COLO668 (cell line): ENCODE results near the gene CNTNAP2.
A peak's percentile ranks its signal among the peaks of the same experiment; 100 is the strongest.
"Not testable (repeated sequence)": the region's sequence is repeated elsewhere in the genome, so short reads cannot be mapped to it uniquely, and the experiment has no call there.

Experiments
- DNase-seq: peaks from one replicate; lab custom pipeline; 2025; ENCODE audit not compliant: unreplicated experiment; lab: John Stamatoyannopoulos, UW

The CNTNAP2 gene

GRCh38 chr7:146865696-146866095, 749.1 kb downstream of the CNTNAP2 start:
- DNase-seq = no peak

DNA sequence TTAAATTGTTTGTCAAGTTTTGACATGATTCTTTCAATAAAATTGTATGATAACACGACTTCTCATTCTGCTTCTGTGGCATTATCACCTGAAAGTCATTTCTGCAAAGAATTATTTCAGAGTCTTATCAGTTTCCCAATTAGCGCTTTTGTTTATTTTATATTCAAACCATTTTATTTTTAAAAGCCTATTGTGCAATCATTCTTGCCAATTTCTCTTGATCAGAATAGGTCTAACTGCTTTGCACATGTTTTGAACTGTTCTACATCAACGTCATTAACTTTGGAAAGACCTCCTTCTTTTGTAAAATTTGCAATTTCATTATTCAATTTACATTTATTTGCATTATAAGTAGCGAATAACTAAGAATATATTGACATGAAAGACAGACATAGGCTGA, 758.1 kb downstream of the CNTNAP2 start:
- no peak for DNase-seq

DNA sequence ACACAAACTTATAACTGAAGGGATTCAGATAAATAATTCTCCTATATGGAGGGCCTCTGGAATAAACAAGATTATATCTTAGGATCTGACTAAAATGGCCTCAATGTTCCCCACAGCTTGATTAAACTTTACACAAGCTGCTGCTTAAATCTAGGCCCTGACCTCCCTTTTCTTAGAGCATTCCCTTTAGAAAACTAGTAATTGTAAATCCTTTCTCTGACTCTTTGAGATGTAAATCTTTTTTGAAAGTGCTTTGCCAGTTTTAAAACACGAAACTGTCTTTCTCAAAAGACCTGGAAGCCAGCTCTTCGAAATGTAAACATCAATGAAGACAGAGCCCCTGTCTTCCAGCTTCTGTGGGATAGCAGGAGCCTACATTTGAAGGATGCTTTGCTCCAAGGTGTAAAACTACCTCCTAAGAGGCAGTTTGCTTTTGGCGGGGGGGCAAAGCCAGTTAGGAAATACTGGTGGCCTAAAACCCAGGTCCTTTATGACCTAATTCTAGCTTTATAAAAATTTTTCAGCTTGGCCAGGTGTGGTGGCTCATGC, 758.7 kb downstream of the CNTNAP2 start:
- no peak for DNase-seq

DNA sequence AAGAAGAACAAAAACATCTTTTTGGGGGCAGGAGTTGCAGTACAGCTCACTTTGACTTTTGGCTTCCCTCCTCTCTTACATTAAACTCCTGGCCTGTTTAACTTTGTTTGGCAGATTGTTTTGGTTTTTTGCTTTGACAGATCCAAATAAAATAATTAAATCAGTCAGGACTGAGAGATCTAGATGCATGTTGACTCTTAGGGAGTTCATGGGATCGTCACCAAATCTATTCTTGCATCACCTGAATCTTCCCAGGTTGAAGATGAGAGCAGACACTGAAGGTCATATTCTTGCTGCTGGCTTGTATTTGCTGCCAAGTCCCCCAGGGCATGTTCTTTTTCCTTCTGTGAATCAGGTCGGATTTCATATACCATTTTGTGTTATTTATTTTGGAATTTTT, 759.4 kb downstream of the CNTNAP2 start:
- no peak for DNase-seq

- DNase-seq = no peak
These were observed 759.8 kb downstream of the CNTNAP2 start for GRCh38 chr7:146876411-146876810.

DNA sequence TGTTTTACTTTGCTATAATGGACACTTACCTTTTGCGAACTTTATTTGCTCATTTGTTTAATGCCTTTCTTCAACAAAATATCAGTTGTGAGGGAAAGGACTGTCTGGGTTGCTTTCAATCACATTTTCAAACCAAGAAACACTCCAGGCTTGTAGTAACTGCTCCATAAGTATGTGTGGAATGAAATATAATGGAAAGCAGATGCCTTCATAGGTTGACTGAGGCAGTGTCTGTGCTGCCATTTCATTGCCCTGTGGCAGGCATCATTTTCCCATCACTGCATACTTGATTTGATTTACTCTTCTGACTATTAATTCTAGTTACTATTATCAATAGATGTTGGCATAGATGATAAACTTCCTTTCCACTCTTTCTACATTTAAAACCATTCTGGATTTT, 762.3 kb downstream of the CNTNAP2 start:
- DNase-seq = no peak

DNA sequence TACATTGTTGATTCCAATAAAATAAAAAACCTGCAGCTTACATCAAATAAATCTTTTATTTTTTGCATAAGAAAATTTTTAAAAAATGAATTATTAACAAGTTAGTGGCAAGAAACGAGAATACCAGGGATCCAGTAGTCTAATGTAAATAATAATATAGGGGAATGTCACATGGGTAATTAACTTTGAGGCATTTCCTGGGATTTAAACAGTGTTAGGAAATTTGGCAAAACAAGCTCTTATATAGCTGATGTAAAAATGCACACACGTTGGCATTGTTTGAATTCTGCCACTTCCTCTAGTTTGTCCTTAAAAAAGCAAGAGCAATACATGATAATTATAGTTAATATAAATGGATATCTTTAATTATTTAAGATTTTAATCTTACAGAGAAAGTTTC, 768.6 kb downstream of the CNTNAP2 start:
- DNase-seq = no peak

DNA sequence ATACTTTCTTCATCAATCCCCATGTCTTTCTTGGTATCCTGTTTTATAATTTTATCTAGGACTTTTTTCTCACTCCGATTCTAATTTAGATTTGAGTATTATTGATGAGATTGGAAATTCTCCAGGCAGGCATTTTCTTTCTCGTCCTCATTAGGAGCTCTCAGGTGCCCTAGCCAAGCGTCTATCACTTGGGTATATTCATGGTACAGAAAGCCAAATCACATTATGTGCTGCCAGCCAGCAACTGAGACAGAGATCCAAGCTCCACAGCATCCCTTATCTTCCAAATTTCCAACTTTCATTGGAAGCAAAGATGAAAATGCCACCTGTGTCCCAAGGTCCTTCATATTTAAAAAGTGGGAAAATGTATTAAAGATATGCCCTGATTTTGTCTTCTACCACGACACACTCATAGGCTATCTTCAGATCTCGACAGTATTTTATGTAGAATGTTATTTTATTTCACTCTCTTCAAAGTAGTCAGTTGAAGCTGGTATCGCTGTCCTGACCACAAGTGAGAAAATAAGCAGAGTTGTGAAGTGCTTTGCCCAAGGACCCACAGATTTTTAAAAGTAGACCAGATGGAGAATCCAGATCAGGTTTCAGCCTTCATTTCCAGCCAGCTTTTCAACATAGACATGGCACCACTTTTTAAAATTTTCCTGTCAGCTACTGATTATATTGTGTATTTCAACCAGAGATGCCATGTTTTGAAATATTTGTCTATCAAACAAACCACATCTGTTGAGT, 773.4 kb downstream of the CNTNAP2 start:
- no peak for DNase-seq

GRCh38 chr7:146892151-146892550, 775.5 kb downstream of the CNTNAP2 start:
- DNase-seq = no peak

DNA sequence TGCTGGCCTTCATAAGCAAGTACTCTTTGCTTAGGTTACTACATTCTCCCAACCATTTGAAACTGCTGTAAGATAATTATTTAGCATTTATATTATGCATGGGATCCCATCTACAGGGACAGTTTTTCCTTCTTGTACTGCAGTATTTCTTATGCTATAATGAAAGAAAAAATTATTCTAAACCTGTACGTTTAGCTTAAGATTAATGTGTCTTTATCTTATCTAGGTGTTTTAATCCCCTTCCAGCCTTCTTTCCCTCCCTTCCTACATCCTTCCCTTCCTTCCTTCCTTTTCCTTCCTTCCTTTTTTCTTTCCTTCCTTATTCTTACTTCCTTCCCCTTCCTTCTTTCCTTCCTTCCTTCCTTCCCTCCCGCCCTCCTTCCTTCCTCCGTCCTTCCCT, 778.3 kb downstream of the CNTNAP2 start:
- DNase-seq = no peak

GRCh38 chr7:146902266-146902665, 785.7 kb downstream of the CNTNAP2 start:
- no peak for DNase-seq

DNA sequence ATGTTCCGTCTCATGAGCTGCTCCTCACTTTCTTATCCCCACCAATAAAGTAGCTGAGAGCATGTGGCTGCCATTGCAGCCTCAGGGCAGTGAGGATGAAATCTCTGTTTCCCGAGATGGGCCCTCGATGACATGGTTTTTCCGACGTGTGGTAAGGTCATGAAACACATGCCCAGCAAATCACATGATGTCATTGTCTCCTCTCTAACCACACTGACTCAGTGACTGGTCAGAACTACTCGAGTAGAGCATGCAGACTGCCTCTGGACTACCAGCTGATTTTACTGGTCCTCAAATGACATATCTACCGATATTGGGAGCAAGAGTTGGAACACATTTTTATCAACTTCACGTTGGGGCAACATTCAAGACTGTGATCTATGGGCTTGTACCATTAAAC, 786.1 kb downstream of the CNTNAP2 start:
- no peak for DNase-seq

DNA sequence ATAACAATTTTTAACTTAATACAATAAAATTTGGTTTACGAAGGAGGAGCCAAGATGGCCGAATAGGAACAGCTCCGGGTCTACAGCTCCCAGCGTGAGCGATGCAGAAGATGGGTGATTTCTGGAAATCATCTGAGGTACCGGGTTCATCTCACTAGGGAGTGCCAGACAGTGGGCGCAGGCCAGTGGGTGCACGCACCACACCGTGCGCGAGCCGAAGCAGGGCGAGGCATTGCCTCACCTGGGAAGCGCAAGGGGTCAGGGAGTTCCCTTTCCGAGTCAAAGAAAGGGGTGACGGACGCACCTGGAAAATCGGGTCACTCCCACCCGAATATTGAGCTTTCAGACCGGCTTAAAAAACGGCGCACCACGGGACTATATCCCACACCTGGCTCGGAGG, 789.1 kb downstream of the CNTNAP2 start:
- DNase-seq = not testable (repeated sequence)

DNA sequence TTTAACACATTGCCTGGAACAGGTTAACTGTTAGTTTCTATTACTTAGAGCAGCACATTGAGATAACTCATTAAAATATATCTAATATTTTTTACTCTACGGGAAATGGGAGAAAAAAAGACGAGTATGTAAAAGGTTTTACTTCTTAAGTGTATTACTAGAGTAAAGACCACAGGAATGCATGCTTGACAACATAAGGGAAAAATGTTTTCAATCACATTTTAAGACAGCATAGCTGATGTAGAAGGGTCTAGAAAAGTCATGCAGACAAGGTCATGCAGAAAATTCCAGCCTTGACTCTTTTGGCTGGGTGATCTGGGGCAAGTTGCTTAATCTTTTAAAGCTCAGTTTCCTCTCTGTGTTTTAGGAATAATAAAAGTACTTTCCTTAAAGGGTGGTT, 806.2 kb downstream of the CNTNAP2 start:
- no peak for DNase-seq

DNA sequence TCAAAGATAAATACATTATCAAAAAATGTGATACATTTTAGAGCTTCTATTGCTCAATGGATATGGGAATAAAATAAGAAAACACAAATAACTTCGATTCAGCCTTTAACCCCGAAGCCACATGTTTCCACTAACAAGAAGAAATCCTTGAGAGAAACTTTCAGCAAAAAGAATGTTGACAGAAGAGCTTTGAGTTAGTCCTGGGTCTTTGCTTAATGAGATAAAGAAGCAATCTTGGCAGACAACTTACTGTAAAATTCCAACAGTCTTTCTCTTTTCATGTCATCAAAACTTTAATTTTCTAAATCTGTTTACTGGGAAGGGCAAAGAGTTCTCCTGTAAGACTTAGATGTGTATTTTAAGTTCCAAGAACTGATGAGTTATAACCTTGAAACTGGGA, 810.2 kb downstream of the CNTNAP2 start:
- DNase-seq = no peak

GRCh38 chr7:146937836-146938235, 821.2 kb downstream of the CNTNAP2 start:
- DNase-seq = no peak

- DNase-seq = peak; percentile 23
These were observed 826.9 kb downstream of the CNTNAP2 start for GRCh38 chr7:146943483-146943882.

DNA sequence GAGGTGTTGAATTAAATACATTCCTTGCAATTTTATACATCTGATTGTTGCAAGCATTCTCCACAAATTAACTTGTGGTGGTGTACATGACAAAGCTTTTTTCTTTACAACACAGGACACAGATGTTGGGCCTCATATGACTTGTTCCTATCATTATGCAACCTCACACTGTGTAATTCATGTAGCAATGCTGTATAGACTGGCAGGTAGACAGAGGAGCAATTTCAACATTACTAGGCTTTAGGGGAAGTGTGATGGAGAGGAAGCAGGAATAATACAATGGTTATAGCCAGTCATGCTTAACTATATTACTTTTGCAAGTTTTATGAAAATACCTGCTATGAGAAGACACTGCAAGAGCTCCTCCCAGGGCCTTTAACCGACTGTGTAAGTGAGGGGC, 832.1 kb downstream of the CNTNAP2 start:
- DNase-seq = no peak

DNA sequence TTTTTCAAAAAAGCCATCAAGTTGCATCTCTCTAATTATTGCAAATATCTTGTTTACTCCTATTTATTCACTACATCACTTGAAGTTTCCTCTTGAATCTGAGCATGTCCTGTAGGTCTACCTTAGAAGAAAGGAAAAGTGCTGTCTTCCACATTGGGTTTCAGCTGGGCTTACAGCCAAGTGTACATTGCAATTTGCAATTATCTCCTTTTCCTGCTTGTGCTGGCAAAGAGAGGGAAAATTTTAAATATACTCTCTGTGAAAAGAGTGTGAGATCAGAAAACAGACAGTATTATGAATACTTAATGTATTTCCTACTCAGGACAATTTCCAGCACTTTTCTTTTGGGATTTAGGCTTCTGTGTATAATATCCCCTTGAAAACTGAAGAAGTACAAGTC, 839.7 kb downstream of the CNTNAP2 start:
- DNase-seq = no peak

- DNase-seq = no peak
These were observed 840.3 kb downstream of the CNTNAP2 start for GRCh38 chr7:146956853-146957252.

DNA sequence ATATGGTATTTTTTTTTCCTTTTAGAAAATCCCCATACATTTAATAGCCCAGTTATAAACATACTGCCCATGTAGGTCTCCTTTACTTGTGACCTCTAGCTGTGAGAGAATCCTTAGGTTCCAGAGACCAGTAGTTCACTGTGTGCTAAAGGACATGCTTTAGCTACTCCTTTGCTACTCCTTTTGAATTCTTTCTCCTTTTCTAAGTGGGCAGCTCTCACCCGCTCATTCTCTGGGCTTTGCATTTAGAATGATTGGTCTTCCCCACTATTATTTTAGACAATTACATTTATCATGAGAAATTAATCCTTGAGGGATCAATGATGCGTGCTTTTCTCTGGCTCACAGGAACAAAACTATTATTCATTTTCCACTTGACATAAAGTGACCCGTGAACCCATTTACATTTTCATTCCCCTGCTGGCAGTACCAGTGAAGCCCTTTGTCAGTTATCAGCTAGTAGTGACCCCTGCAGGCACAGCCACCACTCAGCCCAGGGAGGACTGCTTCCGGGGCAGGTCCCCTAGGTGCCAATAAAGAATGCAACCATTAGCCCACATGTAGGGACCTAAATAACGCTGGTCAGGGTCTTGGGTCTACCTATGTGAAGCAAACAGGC, 844.3 kb downstream of the CNTNAP2 start:
- DNase-seq = peak; percentile 23

- no peak for DNase-seq
These were observed 845.0 kb downstream of the CNTNAP2 start for GRCh38 chr7:146961617-146962016.

DNA sequence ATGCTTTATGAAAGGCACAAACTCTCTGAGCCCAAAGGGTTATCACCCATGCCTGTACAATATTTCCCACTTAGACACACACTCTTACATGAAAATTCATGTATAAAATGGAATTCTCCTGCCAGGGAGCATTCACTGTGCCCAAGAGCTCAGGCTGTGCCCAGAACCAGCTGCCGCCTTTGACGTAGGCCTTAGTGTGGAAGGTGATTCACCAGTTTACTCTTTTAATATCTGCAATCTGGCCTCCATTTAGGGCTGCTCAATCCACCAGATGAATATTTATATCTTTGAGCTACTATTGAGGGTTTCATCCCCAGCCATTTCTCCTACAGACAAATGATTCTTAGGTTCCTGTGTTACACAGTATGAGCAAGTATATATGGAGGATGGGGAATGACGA, 849.7 kb downstream of the CNTNAP2 start:
- no peak for DNase-seq
